OCI-LY7 (cell line): ENCODE results near the gene C11orf97. TPM values are rescaled to one million over a fixed set of nuclear protein-coding genes. Genes with fewer than 3 reads are reported as not detected.

ENCODE experiments used
- BruUV-seq: library from RNA; stranded (reverse); fragments of 400-500 nt; replicated peaks from 2 replicates; lab custom pipeline; 2021; lab: Mats Ljungman, UMichigan
- CTCF ChIA-PET: fragments of 300-600 bp; sonication (Branson Sonifier 250); formaldehyde crosslinking; loops from one replicate; lab custom pipeline; 2022; ENCODE audit warnings: antibody characterized with exemption; ENCODE audit not compliant: unreplicated experiment; lab: Charles Lee
- POLR2A ChIA-PET: fragments of 300-600 bp; sonication (Branson Sonifier 250); formaldehyde crosslinking; loops from one replicate; lab custom pipeline; 2022; ENCODE audit warnings: antibody characterized with exemption; lab: Charles Lee
- DNase-seq: peaks from one replicate; pipeline ENCODE4 v3.0.0-alpha.2; 2015; ENCODE audit warnings: low spot score
- H2AFZ ChIP-seq: fragments of 200-600 bp; sonication (generic), shearing (Covaris generic); 2 replicates; pipeline ENCODE4 v1.6.1; 2014; ENCODE audit warnings: mild to moderate bottlenecking, antibody characterized with exemption, low read length, moderate library complexity
- H3K27ac ChIP-seq: fragments of 200-600 bp; sonication (generic); 2 replicates; pipeline ENCODE4 v1.5.1; 2014; ENCODE audit warnings: mixed run types, low read depth, mild to moderate bottlenecking, moderate library complexity, low read length, inconsistent platforms; ENCODE audit not compliant: poor library complexity, severe bottlenecking
- H3K36me3 ChIP-seq: fragments of 200-600 bp; sonication (generic); 2 replicates; pipeline ENCODE4 v1.6.1; 2014; ENCODE audit warnings: mild to moderate bottlenecking, antibody characterized with exemption, low read length, moderate library complexity, mixed read lengths; ENCODE audit not compliant: insufficient read depth
- H3K4me1 ChIP-seq: fragments of 200-600 bp; sonication (generic); 2 replicates; pipeline ENCODE4 v1.5.1; 2014; ENCODE audit warnings: mild to moderate bottlenecking, low read length; ENCODE audit not compliant: insufficient read depth, poor library complexity, severe bottlenecking
- H3K4me2 ChIP-seq: fragments of 200-600 bp; sonication (generic); 2 replicates; pipeline ENCODE4 v1.6.1; 2014; ENCODE audit warnings: mild to moderate bottlenecking, low read length
- H3K4me3 ChIP-seq: fragments of 200-600 bp; sonication (generic); 2 replicates; pipeline ENCODE4 v1.5.1; 2014; ENCODE audit warnings: mild to moderate bottlenecking, low read depth, low read length; ENCODE audit not compliant: poor library complexity, severe bottlenecking
- H3K79me2 ChIP-seq: fragments of 200-600 bp; sonication (generic); 2 replicates; pipeline ENCODE4 v1.6.1; 2016; ENCODE audit warnings: low read depth, mild to moderate bottlenecking, low read length, moderate library complexity, mixed read lengths; ENCODE audit not compliant: insufficient read depth
- H3K9me2 ChIP-seq: fragments of 200-600 bp; sonication (generic); 2 replicates; pipeline ENCODE4 v1.6.1; 2016; ENCODE audit warnings: mild to moderate bottlenecking, low read length, mixed read lengths; ENCODE audit not compliant: insufficient read depth
- H3K9me3 ChIP-seq: fragments of 200-600 bp; sonication (generic); 2 replicates; pipeline ENCODE4 v1.6.1; 2014; ENCODE audit warnings: mild to moderate bottlenecking, mixed run types, low read length, mixed read lengths
- H4K20me1 ChIP-seq: fragments of 200-600 bp; sonication (generic); 2 replicates; pipeline ENCODE4 v1.6.1; 2014; ENCODE audit warnings: mild to moderate bottlenecking, antibody characterized with exemption, low read length, moderate library complexity, mixed read lengths; ENCODE audit not compliant: insufficient read depth
- CTCF ChIP-seq: fragments of 200-600 bp; sonication (generic); conservative IDR thresholded peaks from 2 replicates; pipeline ENCODE4 v1.5.1; 2014; ENCODE audit warnings: mild to moderate bottlenecking, antibody characterized with exemption, low read length, moderate library complexity, mixed read lengths
- EZH2phosphoT487 ChIP-seq: fragments of 200-600 bp; sonication (generic); IDR thresholded peaks from 2 replicates; pipeline ENCODE4 v1.6.1; 2018; ENCODE audit warnings: low read depth, borderline replicate concordance, mild to moderate bottlenecking, mixed run types, antibody characterized with exemption, low read length, moderate library complexity, mixed read lengths
- intact Hi-C: fragments of 100-400 bp; cut with micrococcal nuclease; formaldehyde crosslinking; loops from one replicate; pipeline ENCODE4 v1.10.0; 2022; ENCODE audit not compliant: unreplicated experiment
- total RNA-seq, 2 experiments: library from RNA; depleted of rRNA in 1 of 2; stranded (reverse); fragments of >200 nt in 1 of 2; shearing (Covaris generic) in 1 of 2; gene quantifications; 2 replicates each; pipeline ENCODE4 v1.2.3, GENCODE V29; 2014 to 2022

Gene C11orf97
- total RNA-seq, 2 experiments from 2014 or later, result not detected

DNA sequence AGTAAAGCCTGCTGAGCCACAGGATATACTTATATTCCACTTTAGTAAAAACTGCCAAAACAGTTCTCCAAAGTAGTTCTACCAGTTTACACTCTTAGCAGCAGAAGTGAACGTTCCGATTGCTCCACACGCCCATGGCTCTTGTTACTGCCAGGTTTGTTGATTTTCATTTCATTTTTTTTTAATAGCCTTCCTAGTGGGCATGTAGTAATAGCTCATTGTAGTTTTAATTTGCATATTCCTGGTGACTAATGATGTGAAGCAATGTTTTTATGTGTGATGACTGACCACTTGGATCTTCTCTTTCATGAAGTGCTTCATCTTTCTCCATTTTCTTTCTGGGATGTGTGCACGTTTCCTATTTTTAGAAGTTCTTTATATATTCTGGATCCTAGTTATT, 4.8 kb upstream of the C11orf97 start:
- H2AFZ ChIP-seq, result no peak overlapping the region
- no peak overlapping the region for H3K27ac ChIP-seq
- no peaks in the 10 kb centered on the region; the same call in 1 of the 2 replicates for H4K20me1 ChIP-seq
- H3K4me1 ChIP-seq, result no peaks in the 10 kb centered on the region
- H3K9me2 ChIP-seq, result no peaks in the 10 kb centered on the region
- H3K4me2 ChIP-seq, result no peak overlapping the region
- no peak for TF ChIP-seq CTCF
- no peak for TF ChIP-seq EZH2phosphoT487
- no peak overlapping the region for H3K4me3 ChIP-seq
- POLR2A ChIA-PET, result no interaction called here
- CTCF ChIA-PET, result interaction anchor here (1.0 kb wide), 1 partner anchor 966 kb away, joined by 3 read pairs; no protein-coding TSS in a partner anchor
- no TSS peak for BruUV-seq
- no peaks in the 10 kb centered on the region for H3K36me3 ChIP-seq
- no peaks in the 10 kb centered on the region for H3K9me3 ChIP-seq
- DNase-seq, result no peak
- intact Hi-C loops, result loop anchor here (10.0 kb wide), 1 partner anchor 583 kb away; no protein-coding TSS in a partner anchor
- H3K79me2 ChIP-seq, result no peaks in the 10 kb centered on the region

DNA sequence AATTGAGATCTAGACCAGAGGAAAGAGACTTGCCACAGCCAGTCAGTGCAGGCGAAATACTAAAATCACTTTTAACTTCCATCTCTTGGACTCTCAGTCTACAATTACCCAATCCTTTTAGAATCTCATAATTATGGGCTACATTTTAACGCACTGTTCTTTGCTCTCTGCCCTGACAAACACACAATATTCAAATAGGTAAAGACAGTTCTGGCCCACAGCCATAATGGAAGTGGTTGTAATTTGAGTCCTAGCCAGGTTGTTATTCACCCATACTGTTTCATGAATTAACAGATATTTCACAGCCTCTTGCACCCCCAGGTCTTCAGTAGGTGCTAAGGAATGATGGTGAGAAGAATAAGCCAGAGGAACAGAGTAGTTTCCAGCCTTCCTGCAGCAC, 830 bp downstream of the C11orf97 start:
- Histone ChIP-seq H3K79me2 (no peaks in the 10 kb centered on the region), H3K4me2 (no peak overlapping the region), H3K9me2 (no peaks in the 10 kb centered on the region), H4K20me1 (no peaks in the 10 kb centered on the region), H3K4me3 (no peak overlapping the region), H2AFZ (no peak overlapping the region), H3K4me1 (no peaks in the 10 kb centered on the region), H3K9me3 (no peaks in the 10 kb centered on the region), H3K36me3 (no peaks in the 10 kb centered on the region), H3K27ac (no peak overlapping the region)
- TF ChIP-seq EZH2phosphoT487 (no peak), CTCF (no peak)
- ChIA-PET CTCF (no interaction called here), POLR2A (interaction anchor here (0.6 kb wide), 1 partner anchor 619 kb away, joined by 4 read pairs; no protein-coding TSS in a partner anchor)
- no peak for DNase-seq
- BruUV-seq, result no TSS peak
- intact Hi-C loops, result no loop called here

DNA sequence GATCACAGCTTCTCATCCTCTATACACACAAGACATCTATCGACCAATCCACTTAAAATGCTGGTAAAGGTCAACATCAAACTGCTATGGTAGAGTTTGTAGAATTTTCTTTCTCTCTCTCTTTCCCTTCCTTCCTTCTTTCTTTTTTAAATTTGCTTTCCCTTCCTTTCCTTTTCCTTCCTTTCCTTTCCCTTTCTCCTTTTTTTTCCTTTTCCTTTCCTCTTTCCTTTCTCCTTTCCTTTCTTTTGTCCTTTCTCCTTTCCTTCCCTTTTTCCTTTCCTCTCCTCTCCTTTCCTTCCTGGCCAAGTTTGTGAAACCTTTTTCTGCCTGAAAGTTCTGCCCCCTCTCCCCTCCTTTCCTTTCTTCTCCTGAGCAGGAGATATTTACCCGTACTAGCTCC, 3.1 kb downstream of the C11orf97 start:
- CTCF ChIA-PET, result no interaction called here
- H2AFZ ChIP-seq, result no peak overlapping the region
- intact Hi-C loops, result no loop called here
- H3K79me2 ChIP-seq, result no peaks in the 10 kb centered on the region
- TF ChIP-seq EZH2phosphoT487, result no peak
- no peak for TF ChIP-seq CTCF
- POLR2A ChIA-PET, result interaction anchor here (2.0 kb wide), 1 partner anchor 81 kb away, joined by 7 read pairs; no protein-coding TSS in a partner anchor
- H4K20me1 ChIP-seq, result no peaks in the 10 kb centered on the region
- no TSS peak for BruUV-seq
- H3K4me1 ChIP-seq, result no peaks in the 10 kb centered on the region
- no peak overlapping the region for H3K27ac ChIP-seq
- H3K9me2 ChIP-seq, result no peaks in the 10 kb centered on the region
- no peaks in the 10 kb centered on the region for H3K36me3 ChIP-seq
- H3K4me2 ChIP-seq, result no peak overlapping the region
- no peak overlapping the region for H3K4me3 ChIP-seq
- DNase-seq, result no peak
- H3K9me3 ChIP-seq, result no peaks in the 10 kb centered on the region
